Activated B cell treated with CpG ODN at 0.5 μM for 24 hours (primary cell): Measurements from ENCODE around the gene FGF5. TPM values are rescaled to one million over a fixed set of nuclear protein-coding genes. Genes with fewer than 3 reads are reported as not detected.

Source experiments
- ATAC-seq: fragments of 200-7000 bp; cut with Tn5 transposase; one replicate; pipeline ENCODE4 v1.10.0; 2021; ENCODE audit warnings: low read depth, mild to moderate bottlenecking, moderate library complexity
- CTCF ChIA-PET: fragments of 350-600 bp; sonication (Branson Sonifier 250); formaldehyde crosslinking; loops from one replicate; lab custom pipeline; 2021; ENCODE audit warnings: antibody characterized with exemption; lab: Charles Lee
- POLR2A ChIA-PET: fragments of 350-600 bp; sonication (Branson Sonifier 250); formaldehyde crosslinking; loops from one replicate; lab custom pipeline; 2021; ENCODE audit warnings: antibody characterized with exemption; lab: Charles Lee
- DNase-seq: peaks from one replicate; pipeline ENCODE4 v3.0.0; 2022
- H3K27ac Mint-ChIP-seq: one replicate; pipeline ENCODE4 v1.8.0; 2020; ENCODE audit warnings: mixed read lengths
- H3K27me3 Mint-ChIP-seq: one replicate; pipeline ENCODE4 v1.8.0; 2021; ENCODE audit warnings: mixed read lengths
- H3K36me3 Mint-ChIP-seq: one replicate; pipeline ENCODE4 v1.8.0; 2021; ENCODE audit warnings: low read depth, mixed read lengths
- H3K4me1 Mint-ChIP-seq: one replicate; pipeline ENCODE4 v1.8.0; 2021; ENCODE audit warnings: mixed read lengths
- H3K4me3 Mint-ChIP-seq: one replicate; pipeline ENCODE4 v1.8.0; 2020; ENCODE audit warnings: mild to moderate bottlenecking, mixed read lengths
- H3K9me3 Mint-ChIP-seq: one replicate; pipeline ENCODE4 v1.8.0; 2020; ENCODE audit warnings: mixed read lengths
- intact Hi-C: fragments of 100-400 bp; cut with micrococcal nuclease; formaldehyde crosslinking; loops from one replicate; pipeline ENCODE4 v1.15.1; 2024
- total RNA-seq: library from RNA; stranded (reverse); gene quantifications from 2 replicates; pipeline ENCODE4 v1.2.3, GENCODE V29; 2022
- TF ChIP-seq, protein P1 (sequence below): fragments of 200-600 bp; IDR thresholded peaks from one replicate; pipeline ENCODE4 v1.8.0; 2022; ENCODE audit warnings: antibody characterized with exemption, mild to moderate bottlenecking

FGF5 gene
- total RNA-seq, 1 donor from 2014 or later: not detected

- POLR2A ChIA-PET: no interaction called here
- no peaks in the 10 kb centered on the region for H3K36me3 Mint-ChIP-seq
- H3K27ac Mint-ChIP-seq: no peak overlapping the region
- H3K4me3 Mint-ChIP-seq: no peak overlapping the region
- CTCF ChIA-PET: no interaction called here
- H3K27me3 Mint-ChIP-seq: peaks cover 37% of the 10 kb centered on the region
- no peaks in the 10 kb centered on the region for H3K9me3 Mint-ChIP-seq
- no peaks in the 10 kb centered on the region for H3K4me1 Mint-ChIP-seq
- ATAC-seq: no peak
- intact Hi-C loops: no loop called here
- no peak for DNase-seq
- TF ChIP-seq, protein P1, sequence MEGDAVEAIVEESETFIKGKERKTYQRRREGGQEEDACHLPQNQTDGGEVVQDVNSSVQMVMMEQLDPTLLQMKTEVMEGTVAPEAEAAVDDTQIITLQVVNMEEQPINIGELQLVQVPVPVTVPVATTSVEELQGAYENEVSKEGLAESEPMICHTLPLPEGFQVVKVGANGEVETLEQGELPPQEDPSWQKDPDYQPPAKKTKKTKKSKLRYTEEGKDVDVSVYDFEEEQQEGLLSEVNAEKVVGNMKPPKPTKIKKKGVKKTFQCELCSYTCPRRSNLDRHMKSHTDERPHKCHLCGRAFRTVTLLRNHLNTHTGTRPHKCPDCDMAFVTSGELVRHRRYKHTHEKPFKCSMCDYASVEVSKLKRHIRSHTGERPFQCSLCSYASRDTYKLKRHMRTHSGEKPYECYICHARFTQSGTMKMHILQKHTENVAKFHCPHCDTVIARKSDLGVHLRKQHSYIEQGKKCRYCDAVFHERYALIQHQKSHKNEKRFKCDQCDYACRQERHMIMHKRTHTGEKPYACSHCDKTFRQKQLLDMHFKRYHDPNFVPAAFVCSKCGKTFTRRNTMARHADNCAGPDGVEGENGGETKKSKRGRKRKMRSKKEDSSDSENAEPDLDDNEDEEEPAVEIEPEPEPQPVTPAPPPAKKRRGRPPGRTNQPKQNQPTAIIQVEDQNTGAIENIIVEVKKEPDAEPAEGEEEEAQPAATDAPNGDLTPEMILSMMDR: no peak
Measured at GRCh38 chr4:80257851-80258250, 8.6 kb upstream of the FGF5 start.

DNA sequence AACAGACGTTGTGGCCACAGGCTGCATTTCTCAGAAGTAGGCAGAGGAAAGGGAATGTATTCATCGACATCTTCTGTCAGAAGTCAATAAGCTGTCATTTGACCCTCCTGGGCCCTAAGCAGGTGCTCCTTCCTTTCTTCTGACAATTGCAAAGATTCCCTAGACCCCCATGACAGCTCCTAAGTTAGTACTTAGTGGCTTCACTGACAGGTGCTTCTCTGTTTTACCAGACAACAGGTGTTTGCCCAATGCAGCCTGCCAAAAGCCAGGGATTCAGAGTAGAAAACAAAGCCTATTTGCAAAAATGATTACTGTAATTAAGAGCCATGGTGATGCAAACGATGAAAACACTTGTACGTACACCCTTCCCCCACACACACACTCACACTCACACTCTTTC lies 7.5 kb upstream of the FGF5 start:
- Mint-ChIP-seq H3K4me1 (no peaks in the 10 kb centered on the region), H3K27ac (no peak overlapping the region), H3K27me3 (peaks cover 47% of the 10 kb centered on the region), H3K9me3 (no peaks in the 10 kb centered on the region), H3K4me3 (no peak overlapping the region), H3K36me3 (no peaks in the 10 kb centered on the region)
- ATAC-seq (no peak), DNase-seq (no peak)
- ChIA-PET POLR2A (no interaction called here), CTCF (no interaction called here)
- intact Hi-C loops: no loop called here
- TF ChIP-seq, protein P1: no peak

DNA sequence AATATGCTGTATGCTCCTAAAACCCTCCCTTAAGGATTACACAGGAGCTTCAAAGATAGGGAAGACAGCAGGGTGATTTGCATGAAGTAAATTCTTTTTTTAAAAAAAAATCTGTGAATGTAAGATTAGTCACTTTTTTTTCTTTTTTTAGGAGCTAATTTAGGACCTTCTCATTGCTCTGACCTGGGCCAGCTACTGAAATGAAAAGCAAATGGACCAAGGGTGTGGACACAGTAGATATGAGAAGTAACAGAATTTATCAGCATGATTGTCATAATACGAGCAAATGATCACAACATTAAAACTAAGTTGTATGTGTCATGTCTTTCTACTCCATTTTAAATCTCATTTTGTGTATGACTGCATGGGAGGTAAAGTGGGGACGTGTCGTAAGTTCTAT lies 6.6 kb upstream of the FGF5 start:
- no peaks in the 10 kb centered on the region for H3K4me1 Mint-ChIP-seq
- H3K27me3 Mint-ChIP-seq: peaks cover 55% of the 10 kb centered on the region
- ChIA-PET CTCF (no interaction called here), POLR2A (no interaction called here)
- H3K4me3 Mint-ChIP-seq: no peak overlapping the region
- TF ChIP-seq, protein P1: no peak
- intact Hi-C loops: no loop called here
- no peaks in the 10 kb centered on the region for H3K36me3 Mint-ChIP-seq
- H3K9me3 Mint-ChIP-seq: no peaks in the 10 kb centered on the region
- ATAC-seq (no peak), DNase-seq (no peak)
- no peak overlapping the region for H3K27ac Mint-ChIP-seq

DNA sequence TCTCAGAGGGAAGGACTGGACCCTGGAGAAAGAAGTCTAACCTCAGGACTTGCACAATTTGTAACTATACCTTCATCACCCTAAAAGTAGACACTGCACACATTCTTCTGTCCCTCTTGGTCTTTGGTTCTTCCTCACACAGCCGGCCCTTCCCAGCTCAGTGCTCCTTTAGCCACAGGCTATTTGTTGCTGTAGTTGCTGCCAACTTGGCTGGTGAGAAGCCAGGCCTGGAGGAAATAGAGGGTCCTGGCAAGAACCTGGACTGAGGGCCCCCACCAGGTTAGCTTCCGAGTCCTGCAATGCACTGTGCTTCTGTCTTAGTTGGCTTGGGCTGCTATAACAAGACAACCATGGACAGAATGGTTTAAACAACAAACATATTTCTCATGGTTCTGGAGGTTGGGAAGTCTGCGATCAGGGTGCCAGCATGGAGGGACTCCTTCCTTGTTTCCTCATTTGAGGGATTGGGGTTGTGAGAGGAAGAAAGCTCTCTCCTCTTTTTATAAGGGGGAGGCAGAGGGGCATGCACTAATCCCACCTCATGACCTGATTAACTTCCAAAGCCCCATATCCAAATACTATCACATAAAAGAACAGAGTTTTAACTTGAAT lies 4.4 kb upstream of the FGF5 start:
- ATAC-seq (no peak), DNase-seq (no peak)
- no peaks in the 10 kb centered on the region for H3K9me3 Mint-ChIP-seq
- ChIA-PET POLR2A (no interaction called here), CTCF (no interaction called here)
- peaks cover 20% of the 10 kb centered on the region for H3K4me1 Mint-ChIP-seq
- no peak overlapping the region for H3K4me3 Mint-ChIP-seq
- no peak overlapping the region for H3K27ac Mint-ChIP-seq
- intact Hi-C loops: no loop called here
- no peaks in the 10 kb centered on the region for H3K36me3 Mint-ChIP-seq
- H3K27me3 Mint-ChIP-seq: peaks cover 67% of the 10 kb centered on the region
- TF ChIP-seq, protein P1: no peak

GRCh38 chr4:80263541-80264351 lies 2.7 kb upstream of the FGF5 start:
- no peak overlapping the region for H3K27ac Mint-ChIP-seq
- TF ChIP-seq, protein P1: no peak
- no peaks in the 10 kb centered on the region for H3K9me3 Mint-ChIP-seq
- H3K4me3 Mint-ChIP-seq: no peak overlapping the region
- ChIA-PET POLR2A (no interaction called here), CTCF (no interaction called here)
- peaks cover 31% of the 10 kb centered on the region for H3K4me1 Mint-ChIP-seq
- DNase-seq (no peak), ATAC-seq (no peak)
- intact Hi-C loops: no loop called here
- no peaks in the 10 kb centered on the region for H3K36me3 Mint-ChIP-seq
- peaks cover 70% of the 10 kb centered on the region for H3K27me3 Mint-ChIP-seq
